Suppressor macrophage treated with lipopolysaccharide for 4 hours (primary cell): ENCODE measurements around the gene MNDA.
"Not testable (repeated sequence)": the region's sequence is repeated elsewhere in the genome, so short reads cannot be mapped to it uniquely, and the experiment has no call there.

Source experiments
- DNase-seq: peaks from one replicate; pipeline ENCODE4 v3.0.0-alpha.2; 2020

Gene MNDA

GRCh38 chr1:158839566-158839965 is 8.4 kb downstream of the MNDA start:
- no peak for DNase-seq

GRCh38 chr1:158840236-158840635 is 9.1 kb downstream of the MNDA start:
- DNase-seq = no peak

GRCh38 chr1:158864595-158864994 is 33.4 kb downstream of the MNDA start:
- no peak for DNase-seq

- DNase-seq = not testable (repeated sequence)
Measured at GRCh38 chr1:158870438-158870837, 39.3 kb downstream of the MNDA start.

- no peak for DNase-seq
Measured at GRCh38 chr1:158873141-158873540, 42.0 kb downstream of the MNDA start.

GRCh38 chr1:158893654-158894053 is 62.5 kb downstream of the MNDA start:
- DNase-seq = no peak

- no peak for DNase-seq
Measured at GRCh38 chr1:158898722-158899121, 67.6 kb downstream of the MNDA start.
